Left colon (tissue), 2 donors: ENCODE results near the gene MACROD2. TPM values are rescaled to one million over a fixed set of nuclear protein-coding genes. Genes with fewer than 3 reads are reported as not detected.

Source experiments
- ATAC-seq: fragments of 200-7000 bp; cut with Tn5 transposase; one replicate; pipeline ENCODE4 v1.9.1; 2020; ENCODE audit warnings: mild to moderate bottlenecking, moderate library complexity
- DNase-seq, 2 donors: peaks; one replicate each; pipeline ENCODE4 v3.0.0-alpha.2; 2020
- intact Hi-C, 2 donors: fragments of 100-400 bp; cut with DNase I in 1 of 2; cut with micrococcal nuclease in 1 of 2; formaldehyde crosslinking; loops; one replicate each; pipeline versions ENCODE4 v1.11.2 to v1.14.0; 2022; cut with DNase I, micrococcal nuclease
- total RNA-seq, 2 donors: library from RNA; stranded (reverse); fragmentation: NEBNext Ultra II Directional; extraction: Animal tissue kit (Norgen Biotek cat#: 25700); gene quantifications; one replicate each; pipeline ENCODE4 v1.2.1, GENCODE V29; 2021
- donor health status: DM: no; HTN: no; CAD: no.
- donor health status: DM: yes; HTN: yes; CAD: no.

Gene MACROD2
- total RNA-seq, 2 donors from 2014 or later, result 5.2 to 6.6 TPM

DNA sequence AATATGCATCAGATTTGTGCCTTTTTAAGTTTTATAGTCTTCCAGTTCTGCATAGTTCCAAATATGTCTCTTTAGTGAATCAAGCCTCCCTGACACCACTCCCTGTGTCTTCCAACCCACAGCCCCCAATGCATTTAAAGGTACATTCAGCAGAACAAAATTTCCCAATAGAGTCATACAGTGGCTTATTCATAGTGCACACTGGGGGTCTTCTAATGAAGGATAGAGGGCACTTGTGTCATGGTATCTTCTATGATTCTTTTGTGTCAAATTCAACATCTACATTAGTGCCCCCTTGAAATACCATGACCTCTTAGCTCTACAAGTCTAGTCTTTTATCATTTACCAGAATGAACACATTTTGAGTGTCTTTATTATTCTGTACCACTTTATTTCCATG, 308.3 kb downstream of the MACROD2 start:
- DNase-seq (no peak), ATAC-seq (no peak)
- intact Hi-C loops, result no loop called here

DNA sequence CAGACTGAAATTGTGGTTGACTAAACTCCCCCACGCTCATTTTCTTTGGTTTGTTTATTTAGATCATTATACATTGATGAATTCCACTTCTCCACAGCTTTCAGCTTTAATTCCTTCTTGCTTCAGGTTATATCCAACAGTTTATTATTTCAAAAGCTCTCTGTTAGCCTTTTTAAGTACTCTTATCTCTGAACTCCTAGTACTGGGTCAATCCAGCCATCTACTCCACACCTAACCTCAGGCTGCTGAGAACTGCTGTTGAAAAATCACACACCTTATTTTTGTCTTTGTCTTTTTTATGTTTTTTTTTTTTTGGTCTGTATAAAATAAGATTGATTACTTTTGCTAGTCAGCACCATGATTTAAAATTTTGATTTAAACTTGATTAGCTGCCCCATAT, 309.2 kb downstream of the MACROD2 start:
- ATAC-seq (no peak), DNase-seq (no peak)
- intact Hi-C loops, result no loop called here

DNA sequence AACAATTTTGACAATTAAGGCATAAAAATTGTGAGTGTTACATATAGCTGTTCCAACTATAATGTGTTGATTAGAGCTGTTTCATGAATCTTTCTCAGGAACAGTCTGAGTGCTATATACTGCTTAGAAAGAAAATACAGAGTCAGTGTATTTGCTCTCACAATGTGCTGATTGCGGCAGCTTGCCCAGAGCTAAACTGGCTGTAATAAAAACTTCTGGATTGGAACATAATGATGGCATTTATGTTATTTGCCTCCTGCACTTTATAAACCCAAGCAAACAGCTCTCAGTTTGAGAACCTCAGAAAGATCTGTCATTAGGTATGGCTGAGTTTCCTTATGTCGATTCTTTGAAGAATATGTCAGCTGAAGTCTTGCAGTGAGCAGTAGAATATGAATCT, 312.6 kb downstream of the MACROD2 start:
- intact Hi-C loops, result no loop called here
- DNase-seq (peak in 1 of 2 donors; percentile 8), ATAC-seq (peak; percentile 78)

DNA sequence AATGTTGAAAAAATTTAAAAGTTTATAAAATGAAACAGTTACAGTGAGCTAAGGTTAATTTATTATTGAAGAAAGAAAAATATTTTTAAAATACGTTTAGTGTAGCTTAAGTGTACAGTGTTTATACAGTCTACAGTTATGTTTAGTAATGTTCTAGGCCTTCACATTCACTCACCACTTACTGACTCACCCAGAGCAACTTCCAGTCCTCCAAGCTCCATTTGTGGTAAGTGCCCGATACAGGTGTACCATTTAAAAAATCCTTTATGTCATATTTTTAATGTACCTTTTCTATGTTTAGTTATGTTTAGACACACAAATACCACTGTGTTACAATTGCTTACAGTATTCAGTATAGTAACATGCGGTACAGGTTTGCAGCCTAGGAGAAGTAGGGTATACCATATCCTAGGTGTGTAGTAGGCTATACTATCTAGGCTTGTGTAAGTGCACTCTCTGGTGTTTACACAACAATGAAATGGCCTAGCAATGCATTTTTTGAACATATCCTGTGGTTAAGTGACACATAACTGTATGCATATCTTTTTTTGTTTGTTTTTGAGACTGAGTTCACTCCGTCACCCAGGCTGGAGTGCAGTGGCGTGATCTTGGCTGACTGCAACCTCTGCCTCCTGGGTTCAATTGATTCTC, 315.8 kb downstream of the MACROD2 start:
- ATAC-seq (no peak), DNase-seq (no peak)
- intact Hi-C loops, result no loop called here

DNA sequence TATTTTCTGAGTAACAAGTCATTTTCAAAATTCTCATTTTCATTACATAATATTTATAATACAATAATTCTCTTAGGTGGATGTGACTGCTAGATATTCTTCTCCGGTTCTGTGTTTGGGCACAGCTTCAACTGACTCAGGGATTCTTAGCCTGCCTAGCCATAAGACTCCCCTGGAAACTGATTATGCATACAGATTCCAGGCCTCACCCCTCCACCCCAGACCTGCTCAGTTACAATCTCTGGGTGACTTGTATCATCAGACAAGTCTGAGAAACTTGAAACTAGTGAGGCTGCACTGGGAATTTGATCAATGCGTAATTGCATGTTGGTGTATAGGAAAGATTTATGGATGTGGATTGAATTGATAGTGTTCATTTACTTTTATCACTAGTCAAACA, 316.7 kb downstream of the MACROD2 start:
- DNase-seq (no peak), ATAC-seq (no peak)
- intact Hi-C loops, result no loop called here

DNA sequence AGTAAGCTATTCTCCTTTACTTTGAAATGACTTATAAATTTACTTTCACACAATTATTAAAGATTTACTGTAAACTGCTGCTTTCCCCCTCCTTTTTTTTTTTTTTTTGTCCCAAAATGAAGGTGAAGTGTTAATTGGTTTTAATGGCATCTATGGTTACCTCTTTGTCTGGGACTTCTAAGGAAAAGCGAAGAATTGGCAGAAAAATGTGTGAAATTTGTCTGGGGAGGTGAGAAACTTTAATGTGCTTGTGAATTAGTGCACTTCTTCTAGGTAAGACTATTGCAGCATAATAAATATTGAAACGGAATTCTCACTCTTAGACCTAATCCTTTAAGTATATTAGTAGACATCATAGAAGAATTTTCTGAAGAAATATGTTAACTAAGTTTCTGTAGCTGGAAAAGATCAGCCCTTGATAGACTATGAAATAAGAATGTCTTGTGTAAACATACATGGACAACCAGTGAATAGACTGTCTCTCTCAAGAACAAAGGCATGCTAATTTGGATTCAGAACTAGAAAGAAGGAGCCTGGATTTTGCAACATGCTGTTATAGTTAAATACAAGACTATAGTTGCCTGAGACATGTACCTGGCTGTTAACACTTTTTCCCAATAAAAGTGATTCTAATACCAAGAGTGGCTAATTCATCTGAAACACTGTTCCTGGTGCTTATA, 318.2 kb downstream of the MACROD2 start:
- no peak for ATAC-seq
- DNase-seq, result no peak
- intact Hi-C loops, result no loop called here

DNA sequence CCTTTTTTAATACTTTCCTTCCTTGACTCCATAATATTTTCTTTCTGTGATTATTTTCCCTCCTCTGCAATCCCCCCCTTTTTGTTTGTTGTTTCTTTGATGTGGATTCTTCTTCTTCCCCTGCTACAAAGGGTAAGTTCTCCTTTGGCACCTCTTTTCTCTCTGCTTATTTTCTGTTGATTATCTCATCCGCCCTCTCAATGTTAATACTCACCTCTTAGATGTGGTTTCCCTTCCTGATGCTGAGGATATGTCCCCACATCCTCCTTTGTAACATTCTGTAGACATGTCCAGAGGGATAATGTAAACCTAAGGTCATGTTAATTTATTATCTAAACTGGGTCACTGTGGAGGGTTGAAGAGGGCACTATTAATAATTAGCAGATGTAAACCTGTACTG, 324.4 kb downstream of the MACROD2 start:
- DNase-seq, result no peak
- intact Hi-C loops, result no loop called here
- ATAC-seq, result no peak

DNA sequence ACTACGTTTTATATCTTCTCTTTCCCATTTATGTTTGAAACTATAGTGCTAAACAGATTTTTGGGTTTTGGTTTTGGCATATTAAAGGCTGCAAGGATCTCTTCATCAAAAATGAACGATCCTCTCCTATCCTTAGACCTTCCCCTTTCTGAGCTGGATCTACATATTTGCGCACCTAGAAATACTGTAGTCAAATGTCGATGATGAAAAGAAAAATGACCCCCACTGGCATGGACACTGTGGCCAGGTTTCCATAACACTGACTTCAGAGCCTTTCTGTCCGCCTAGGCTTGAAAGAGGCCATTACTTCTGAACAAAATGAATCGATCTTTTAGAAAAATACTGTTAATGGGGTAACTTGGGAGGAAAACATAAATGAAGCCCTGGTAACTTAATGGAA, 336.3 kb downstream of the MACROD2 start:
- intact Hi-C loops, result no loop called here
- ATAC-seq (no peak), DNase-seq (no peak)

DNA sequence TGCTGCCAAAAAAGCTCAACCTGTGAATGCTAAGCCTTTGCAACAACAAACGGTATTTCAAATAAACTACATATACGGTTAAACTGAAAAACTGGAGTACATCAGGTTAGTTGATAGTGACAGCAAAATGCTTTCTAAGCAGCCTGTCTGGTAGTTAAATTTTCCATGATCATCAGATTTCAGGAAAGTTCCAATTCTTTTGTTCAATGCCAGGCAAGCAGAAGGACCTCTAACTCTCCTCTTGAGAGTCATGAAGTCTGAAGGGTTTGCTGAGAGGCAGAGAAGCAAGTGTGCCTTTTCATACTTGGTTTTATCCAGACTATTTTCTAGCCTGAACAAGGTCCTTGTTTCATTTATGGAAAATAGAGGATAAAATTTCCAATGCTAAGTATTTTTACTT, 337.6 kb downstream of the MACROD2 start:
- ATAC-seq, result no peak
- DNase-seq, result no peak
- intact Hi-C loops, result no loop called here

DNA sequence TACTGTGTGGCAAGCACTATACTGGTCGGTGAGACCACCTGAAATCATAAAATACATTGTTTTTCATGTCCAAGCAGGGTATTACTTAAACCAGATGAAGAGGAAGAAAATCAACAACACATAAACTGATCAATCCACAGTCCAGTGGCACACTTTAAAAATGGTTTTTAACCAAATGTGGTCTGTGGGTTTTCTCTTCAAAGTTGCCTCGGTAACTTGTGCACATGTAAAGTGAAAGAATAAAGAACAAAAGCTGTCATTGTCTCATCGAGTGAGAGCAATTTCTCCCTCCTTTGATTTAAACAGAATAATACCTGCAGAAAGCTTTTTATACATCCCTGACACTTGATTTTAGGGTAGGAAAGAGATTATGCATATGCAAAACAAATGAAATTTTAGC, 338.4 kb downstream of the MACROD2 start:
- DNase-seq (no peak), ATAC-seq (no peak)

DNA sequence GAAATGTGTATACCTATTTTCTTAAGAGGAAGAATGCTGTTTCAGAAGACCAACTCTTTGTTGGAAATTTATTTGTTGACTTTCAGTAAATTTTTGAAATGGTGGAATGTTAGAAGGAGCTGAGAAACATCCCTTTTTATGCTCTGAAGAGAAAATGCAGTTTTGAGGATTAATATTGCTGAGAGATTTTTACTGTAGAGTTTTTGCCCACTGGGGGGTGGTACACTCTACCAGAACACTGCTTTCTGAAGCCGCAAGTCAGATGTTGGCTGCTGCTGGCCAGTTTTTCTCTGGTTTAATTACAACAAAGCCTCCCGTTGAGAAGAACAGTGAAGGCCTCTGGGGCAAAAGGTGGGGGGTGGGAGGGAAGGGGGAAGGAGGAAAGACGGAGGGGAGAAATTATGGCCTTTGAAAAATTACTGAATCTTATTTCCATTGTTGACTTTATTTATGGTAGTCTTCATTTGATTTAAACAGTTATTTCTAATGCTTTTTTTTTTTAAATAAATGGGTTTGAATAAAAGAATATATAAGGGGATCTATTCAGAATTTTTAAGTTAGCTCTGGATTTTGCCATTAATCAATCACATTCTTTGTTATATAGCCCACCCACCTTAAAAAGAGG, 339.1 kb downstream of the MACROD2 start:
- intact Hi-C loops, result no loop called here
- DNase-seq (no peak), ATAC-seq (no peak)

More for the DNA sequence above, 338.4 kb downstream of the MACROD2 start:
- intact Hi-C loops, result no loop called here

DNA sequence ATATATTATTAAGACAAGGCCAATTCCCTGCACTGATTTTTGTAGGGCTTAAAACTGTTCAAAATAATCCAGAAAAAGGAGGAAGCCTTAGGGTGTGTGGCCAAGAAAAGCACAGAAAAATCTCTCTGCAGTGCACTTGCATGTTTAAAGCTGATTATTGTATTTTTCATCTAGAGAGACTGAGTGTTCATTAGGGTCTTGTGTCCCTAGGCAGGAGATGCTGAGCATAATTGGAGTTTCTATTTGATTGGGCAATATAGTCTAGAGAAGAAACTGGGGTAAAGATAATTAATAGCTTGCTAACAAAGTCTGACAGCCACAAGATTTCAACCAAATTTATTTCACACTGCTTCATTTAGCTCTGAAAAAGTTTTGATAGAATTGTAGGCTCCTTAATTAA, 339.7 kb downstream of the MACROD2 start:
- intact Hi-C loops, result no loop called here
- no peak for DNase-seq
- ATAC-seq, result no peak

DNA sequence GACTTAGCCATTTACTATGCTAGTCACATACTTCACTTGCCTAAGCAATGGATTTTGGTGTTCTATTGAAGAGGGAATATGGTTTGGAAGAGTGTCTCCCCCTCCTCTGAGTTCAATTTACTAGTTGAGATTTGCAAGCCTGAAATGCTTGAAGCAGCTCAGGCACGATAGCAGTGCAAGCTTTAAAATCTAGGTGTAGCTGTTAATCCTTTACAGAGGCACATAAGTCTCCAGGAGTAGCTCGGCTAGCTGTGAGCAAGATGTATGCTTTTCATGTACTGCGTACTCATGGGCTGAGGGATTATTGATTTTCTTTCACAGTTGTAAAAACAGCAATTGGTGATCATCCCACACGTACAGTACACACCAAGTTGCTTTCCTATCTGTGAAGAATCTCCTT, 341.4 kb downstream of the MACROD2 start:
- ATAC-seq, result peak; percentile 69
- no peak for DNase-seq
- intact Hi-C loops, result no loop called here

DNA sequence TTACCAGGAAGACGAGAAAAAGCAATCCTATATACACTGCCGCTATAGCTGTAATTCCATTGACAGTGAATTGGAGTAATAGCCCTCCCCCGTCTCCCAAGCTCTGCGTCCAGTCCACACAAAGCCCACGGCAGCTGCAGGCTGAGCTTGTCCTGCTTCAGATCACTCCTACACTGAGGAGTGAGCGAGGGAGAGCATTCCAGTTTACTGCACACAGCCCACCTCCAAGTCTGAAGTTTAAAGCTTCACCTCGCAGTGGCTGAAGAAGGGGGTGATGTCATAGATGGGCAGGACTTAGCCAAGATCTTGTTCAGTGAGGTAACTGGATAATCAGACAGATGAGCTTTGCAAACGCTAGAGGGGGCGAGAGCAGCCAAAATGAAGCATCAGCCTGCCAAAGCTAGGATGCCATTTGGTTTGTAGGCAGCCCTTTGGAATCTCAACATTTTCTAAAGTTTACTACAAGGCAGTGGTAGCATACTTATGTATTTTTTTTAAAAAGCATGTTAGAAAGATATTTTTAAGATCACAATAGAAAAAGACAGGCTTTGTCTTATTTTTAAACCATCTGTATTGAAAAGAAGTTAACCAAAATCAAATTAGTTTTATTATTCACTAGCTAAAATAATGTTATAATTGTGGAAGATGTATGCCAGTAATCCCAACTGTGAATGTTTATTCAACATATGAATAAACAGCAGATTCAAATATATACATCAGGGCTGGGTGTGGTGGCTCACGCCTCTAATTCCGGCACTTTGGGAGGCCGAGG, 342.3 kb downstream of the MACROD2 start, which contains the start of gene FLRT3:
Gene FLRT3 (minus strand): TSS at position 213 of the 772 bp plus-strand sequence. CDS start 10,106 bp downstream, outside the sequence.
- DNase-seq, result peak; percentile 72 to 79
- peak; percentile 98 for ATAC-seq
- intact Hi-C loops, result no loop called here

DNA sequence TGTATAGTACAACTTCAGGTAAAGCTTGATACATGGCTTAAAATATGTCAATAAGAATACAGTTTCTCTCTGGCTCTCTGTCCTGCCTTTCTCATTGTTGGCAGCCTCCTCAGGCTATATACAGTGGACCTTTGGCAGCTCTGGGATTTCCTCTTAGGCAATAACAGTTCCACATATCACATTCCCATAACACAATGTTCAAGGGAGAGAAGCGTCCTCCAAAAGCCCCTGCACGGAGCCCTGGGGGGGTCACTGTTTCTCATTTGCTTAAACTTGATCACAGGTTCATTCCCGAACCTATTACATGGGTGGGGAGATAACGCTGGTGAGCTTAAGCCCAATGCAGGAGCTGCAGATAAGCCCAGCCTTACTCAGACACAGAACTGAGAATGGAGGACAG, 346.5 kb downstream of the MACROD2 start:
- peak; percentile 19 for ATAC-seq
- intact Hi-C loops, result no loop called here
- no peak for DNase-seq

DNA sequence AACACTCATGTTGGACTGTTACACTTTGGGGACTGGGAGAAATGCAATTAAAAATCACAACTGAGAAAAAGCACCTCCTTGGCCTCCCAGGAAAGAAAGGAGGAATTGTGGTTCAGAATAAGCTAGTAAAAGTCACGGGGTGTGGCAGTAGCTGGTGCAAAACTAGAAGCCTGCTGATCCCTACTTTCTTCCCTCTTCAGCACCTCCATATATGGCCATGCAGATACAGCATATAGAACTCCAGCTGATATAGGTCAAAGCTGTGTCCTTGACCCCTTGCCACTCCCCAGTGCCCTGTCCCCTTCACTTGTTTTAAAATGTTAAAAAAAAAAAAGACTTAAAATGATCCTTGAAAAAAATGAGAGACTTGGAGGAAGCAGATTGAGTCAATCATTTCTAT, 347.6 kb downstream of the MACROD2 start:
- DNase-seq (no peak), ATAC-seq (peak; percentile 88)
- intact Hi-C loops, result no loop called here

DNA sequence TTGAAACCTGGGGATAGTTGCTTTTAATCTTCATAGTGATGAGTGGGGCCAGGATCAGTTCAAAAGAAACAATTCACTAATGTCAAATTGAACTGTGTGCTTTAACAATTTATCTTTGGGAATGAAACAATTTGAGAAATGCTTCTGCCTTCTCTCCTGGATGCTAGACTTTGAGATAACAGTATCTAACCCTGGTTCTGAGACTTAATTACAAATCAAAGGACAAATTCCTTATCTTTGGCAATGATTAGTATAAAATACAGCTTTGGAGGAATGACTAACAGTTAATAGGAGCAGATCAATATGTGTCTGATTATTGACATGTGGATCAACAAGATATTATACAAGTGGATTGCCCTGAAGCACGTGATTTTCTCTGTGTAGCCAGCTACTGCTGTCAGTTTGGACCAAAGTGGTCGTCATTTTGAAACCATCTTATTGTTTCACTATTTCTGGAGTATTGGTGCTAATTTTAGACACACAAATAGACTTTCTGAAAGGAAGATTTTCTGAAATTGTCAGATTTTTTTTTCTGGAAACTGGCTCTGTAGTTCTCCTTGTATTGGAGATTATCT, 348.3 kb downstream of the MACROD2 start:
- DNase-seq (no peak), ATAC-seq (no peak)
- intact Hi-C loops, result no loop called here

DNA sequence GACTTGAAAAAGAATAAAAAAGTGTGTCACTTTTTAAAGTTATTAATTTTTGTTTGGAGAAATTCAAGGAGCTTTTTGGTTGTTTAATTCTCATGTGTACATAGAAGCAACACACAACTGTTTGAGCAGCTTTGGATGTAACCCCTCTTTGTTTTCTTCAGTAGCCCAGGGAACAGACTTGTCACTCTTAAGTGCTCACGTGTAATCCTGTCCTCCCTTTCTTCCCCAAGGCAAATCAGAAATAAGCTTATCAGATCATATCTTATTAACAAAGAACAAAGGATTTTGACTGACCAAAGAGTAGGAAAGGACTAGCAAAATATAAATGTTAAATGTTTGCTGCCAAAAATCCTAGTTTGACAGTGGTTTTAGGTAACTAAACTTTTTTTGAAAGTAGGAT, 349.4 kb downstream of the MACROD2 start:
- DNase-seq, result no peak
- no peak for ATAC-seq
- intact Hi-C loops, result no loop called here

DNA sequence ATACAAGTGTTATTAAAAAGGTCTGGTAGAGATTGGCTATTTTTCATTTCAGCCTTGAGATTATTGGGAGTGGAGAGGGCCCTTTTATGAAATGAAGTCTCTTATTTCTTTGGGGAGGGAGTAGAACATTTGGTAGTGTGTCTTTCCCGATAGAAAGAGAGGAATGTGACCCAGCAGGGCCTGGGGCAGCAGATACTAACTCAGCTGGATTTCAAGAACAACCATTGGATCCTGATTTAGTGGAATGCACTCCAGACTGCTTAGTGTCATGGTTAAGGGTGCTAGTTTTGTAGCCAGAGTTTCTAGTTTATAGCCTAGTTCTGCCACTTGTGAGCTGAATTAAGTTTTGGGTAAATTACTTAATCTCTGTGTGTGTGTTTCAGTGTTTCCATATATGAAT, 360.5 kb downstream of the MACROD2 start:
- DNase-seq (no peak), ATAC-seq (no peak)
- intact Hi-C loops, result no loop called here
